GM12892 (cell line): Measurements from ENCODE around the gene ELOVL5.

Source experiments
- POLR2A ChIP-seq: IDR thresholded peaks from 2 replicates; pipeline ENCODE4 v1.6.1; 2011; ENCODE audit warnings: low read depth, low read length, control low read depth
- POLR2AphosphoS5 ChIP-seq: IDR thresholded peaks from 2 replicates; pipeline ENCODE4 v1.6.1; 2011; ENCODE audit warnings: low read depth, low read length, control low read depth

GRCh38 chr6:53333439-53334408 lies 15.0 kb downstream of the ELOVL5 start:
- TF ChIP-seq POLR2A = no peak
- no peak for TF ChIP-seq POLR2AphosphoS5
